Neural crest cell (in vitro differentiated cells): ENCODE data around the gene TBC1D8B. TPM values are rescaled to one million over a fixed set of nuclear protein-coding genes. Genes with fewer than 3 reads are reported as not detected.

Experiments used
- DNase-seq: peaks from one replicate; pipeline ENCODE4 v3.0.0; 2021; ENCODE audit warnings: low read depth, mixed read lengths, low spot score
- H3K27ac Mint-ChIP-seq: one replicate; pipeline ENCODE4 v1.8.0; 2021; ENCODE audit warnings: mild to moderate bottlenecking, mixed read lengths; ENCODE audit not compliant: unreplicated experiment
- H3K27me3 Mint-ChIP-seq: 2 replicates; pipeline ENCODE4 v1.8.0; 2021; ENCODE audit warnings: low read depth, mild to moderate bottlenecking, mixed read lengths
- H3K36me3 Mint-ChIP-seq: 2 replicates; pipeline ENCODE4 v1.8.0; 2021; ENCODE audit warnings: low read depth, mild to moderate bottlenecking, mixed read lengths
- H3K4me1 Mint-ChIP-seq: 2 replicates; pipeline ENCODE4 v1.8.0; 2021; ENCODE audit warnings: mixed read lengths
- H3K4me3 Mint-ChIP-seq: one replicate; pipeline ENCODE4 v1.8.0; 2021; ENCODE audit warnings: mild to moderate bottlenecking, mixed read lengths
- H3K9me3 Mint-ChIP-seq: 2 replicates; pipeline ENCODE4 v1.8.0; 2021; ENCODE audit warnings: mixed read lengths
- CTCF ChIP-seq: fragments of 200-600 bp; sonication (generic); conservative IDR thresholded peaks from 2 replicates; pipeline ENCODE4 v1.5.0; 2021; ENCODE audit warnings: antibody characterized with exemption, mild to moderate bottlenecking
- total RNA-seq: library from RNA; stranded (reverse); gene quantifications from 2 replicates; pipeline ENCODE4 v1.2.1, GENCODE V29; 2021

Gene TBC1D8B
- total RNA-seq, 1 donor from 2014 or later: 1.1 TPM

GRCh38 chrX:106919932-106920452 lies 117.5 kb downstream of the TBC1D8B start, which contains the start of gene CLDN2:
Gene CLDN2 (plus strand): TSS chrX:106920402. CDS start chrX:106928229, 7,827 bp downstream.
- peaks cover 16% of the 10 kb centered on the region for H3K9me3 Mint-ChIP-seq
- no peaks in the 10 kb centered on the region for H3K27me3 Mint-ChIP-seq
- no peak for TF ChIP-seq CTCF
- no peak within 1 kb of the TSS for H3K4me3 Mint-ChIP-seq
- peaks cover 8% of the 10 kb centered on the region for H3K4me1 Mint-ChIP-seq
- no peaks in the 10 kb centered on the region for H3K36me3 Mint-ChIP-seq
- H3K27ac Mint-ChIP-seq: peak within 1 kb of the TSS; percentile 12
- DNase-seq: no peak

GRCh38 chrX:106921637-106922036 lies 119.2 kb downstream of the TBC1D8B start:
- Mint-ChIP-seq H3K4me3 (no peak overlapping the region), H3K36me3 (no peaks in the 10 kb centered on the region), H3K27me3 (no peaks in the 10 kb centered on the region), H3K9me3 (peaks cover 13% of the 10 kb centered on the region), H3K27ac (no peak overlapping the region), H3K4me1 (peaks cover 8% of the 10 kb centered on the region)
- no peak for TF ChIP-seq CTCF
- no peak for DNase-seq

Other genes with a start within 250 kb of the TBC1D8B start
- 17.4 and 19.9 TPM in 2 replicates for gene RADX, start 190.7 kb upstream of the TBC1D8B start, total RNA-seq
- not detected in 2 replicates for gene RNF128, start 76.0 kb upstream of the TBC1D8B start, total RNA-seq
- gene RIPPLY1, start 100.7 kb downstream of the TBC1D8B start, total RNA-seq: not detected in 2 replicates
- gene CLDN2, start 117.7 kb downstream of the TBC1D8B start, total RNA-seq: not detected in 2 replicates
- gene MORC4, start 197.5 kb downstream of the TBC1D8B start, total RNA-seq: 10.1 and 10.6 TPM in 2 replicates